ENCODE measurements around the gene CACNA1C.

Gene CACNA1C

DNA sequence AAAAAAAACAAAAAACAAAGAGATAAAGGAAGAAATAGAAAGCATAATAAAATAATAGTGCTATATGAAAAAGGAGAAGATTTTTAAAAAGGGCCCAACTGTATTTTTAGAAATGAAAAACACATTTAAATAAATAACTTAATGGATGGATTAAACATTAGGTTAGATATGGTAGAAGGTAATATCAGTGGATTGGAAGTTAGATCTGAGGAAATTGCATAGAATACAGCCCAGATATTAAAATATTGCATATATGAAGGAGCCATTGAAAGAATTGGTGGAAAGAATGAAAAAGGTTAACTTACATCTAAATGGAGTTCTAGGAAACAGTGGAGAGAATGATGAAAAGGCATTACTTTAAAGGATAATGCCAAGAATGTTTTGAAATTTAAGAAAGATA lies 27.8 kb downstream of the CACNA1C start:
- Histone ChIP-seq H3K36me3 (no peaks in the 10 kb centered on the region), H3K27ac (no peak overlapping the region), H3K27me3 (ENCODE audit: insufficient read depth, low read depth, severe bottlenecking) (no peaks in the 10 kb centered on the region), H3K9me3 (ENCODE audit: severe bottlenecking) (peaks cover 13% of the 10 kb centered on the region), H3K4me3 (ENCODE audit: low read depth, low read length) (no peak overlapping the region)
- no peak for DNase-seq
- TF ChIP-seq, protein P1, sequence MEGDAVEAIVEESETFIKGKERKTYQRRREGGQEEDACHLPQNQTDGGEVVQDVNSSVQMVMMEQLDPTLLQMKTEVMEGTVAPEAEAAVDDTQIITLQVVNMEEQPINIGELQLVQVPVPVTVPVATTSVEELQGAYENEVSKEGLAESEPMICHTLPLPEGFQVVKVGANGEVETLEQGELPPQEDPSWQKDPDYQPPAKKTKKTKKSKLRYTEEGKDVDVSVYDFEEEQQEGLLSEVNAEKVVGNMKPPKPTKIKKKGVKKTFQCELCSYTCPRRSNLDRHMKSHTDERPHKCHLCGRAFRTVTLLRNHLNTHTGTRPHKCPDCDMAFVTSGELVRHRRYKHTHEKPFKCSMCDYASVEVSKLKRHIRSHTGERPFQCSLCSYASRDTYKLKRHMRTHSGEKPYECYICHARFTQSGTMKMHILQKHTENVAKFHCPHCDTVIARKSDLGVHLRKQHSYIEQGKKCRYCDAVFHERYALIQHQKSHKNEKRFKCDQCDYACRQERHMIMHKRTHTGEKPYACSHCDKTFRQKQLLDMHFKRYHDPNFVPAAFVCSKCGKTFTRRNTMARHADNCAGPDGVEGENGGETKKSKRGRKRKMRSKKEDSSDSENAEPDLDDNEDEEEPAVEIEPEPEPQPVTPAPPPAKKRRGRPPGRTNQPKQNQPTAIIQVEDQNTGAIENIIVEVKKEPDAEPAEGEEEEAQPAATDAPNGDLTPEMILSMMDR (IDR thresholded peaks at IDR 0.05; ENCODE audit: low read depth, low read length) = no peak

- Histone ChIP-seq H3K27ac (no peak overlapping the region), H3K4me3 (ENCODE audit: low read depth, low read length) (no peak overlapping the region), H3K36me3 (no peaks in the 10 kb centered on the region), H3K27me3 (ENCODE audit: insufficient read depth, low read depth, severe bottlenecking) (no peaks in the 10 kb centered on the region), H3K9me3 (ENCODE audit: severe bottlenecking) (peaks cover 13% of the 10 kb centered on the region)
- TF ChIP-seq, protein P1 (IDR thresholded peaks at IDR 0.05; ENCODE audit: low read depth, low read length) = no peak
- DNase-seq = peak; percentile 20
These were observed 29.5 kb downstream of the CACNA1C start for GRCh38 chr12:2082321-2082720.

DNA sequence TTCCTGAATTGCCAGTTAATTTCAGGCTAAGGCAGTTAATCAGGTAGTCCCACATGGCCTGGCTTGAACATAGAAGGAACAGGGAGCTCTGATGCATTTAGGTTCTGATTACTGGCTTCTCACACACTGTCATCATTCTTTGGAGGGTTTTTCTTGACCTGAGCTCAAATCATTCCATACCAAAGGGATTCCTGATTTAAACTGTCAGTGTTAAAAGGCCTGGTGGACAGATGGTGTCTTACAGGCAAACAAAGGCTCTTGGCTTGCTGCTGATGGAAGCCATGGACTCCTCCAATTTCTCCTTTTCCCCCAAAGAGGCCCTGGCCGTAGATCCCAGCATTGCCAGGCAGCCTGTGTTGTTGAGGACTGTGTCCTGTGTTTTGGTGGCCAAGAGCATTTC lies 30.2 kb downstream of the CACNA1C start:
- DNase-seq = peak; percentile 12
- Histone ChIP-seq H3K9me3 (ENCODE audit: severe bottlenecking) (peaks cover 13% of the 10 kb centered on the region), H3K4me3 (ENCODE audit: low read depth, low read length) (no peak overlapping the region), H3K27ac (0 out of 2 replicates have a peak overlapping the region, but pooled peaks have one; percentile 19), H3K27me3 (ENCODE audit: insufficient read depth, low read depth, severe bottlenecking) (no peaks in the 10 kb centered on the region), H3K36me3 (no peaks in the 10 kb centered on the region)
- TF ChIP-seq, protein P1 (IDR thresholded peaks at IDR 0.05; ENCODE audit: low read depth, low read length) = no peak

- Histone ChIP-seq H3K27ac (no peak overlapping the region), H3K4me3 (ENCODE audit: low read depth, low read length) (no peak overlapping the region), H3K9me3 (ENCODE audit: severe bottlenecking) (peaks cover 8% of the 10 kb centered on the region), H3K27me3 (ENCODE audit: insufficient read depth, low read depth, severe bottlenecking) (no peaks in the 10 kb centered on the region), H3K36me3 (no peaks in the 10 kb centered on the region)
- TF ChIP-seq, protein P1 (IDR thresholded peaks at IDR 0.05; ENCODE audit: low read depth, low read length) = no peak
- DNase-seq = no peak
These were observed 30.8 kb downstream of the CACNA1C start for GRCh38 chr12:2083561-2083960.

- Histone ChIP-seq H3K27ac (no peak overlapping the region), H3K36me3 (no peaks in the 10 kb centered on the region), H3K27me3 (ENCODE audit: insufficient read depth, low read depth, severe bottlenecking) (no peaks in the 10 kb centered on the region), H3K4me3 (ENCODE audit: low read depth, low read length) (no peak overlapping the region), H3K9me3 (ENCODE audit: severe bottlenecking) (peaks cover 6% of the 10 kb centered on the region)
- DNase-seq = no peak
- TF ChIP-seq, protein P1 (IDR thresholded peaks at IDR 0.05; ENCODE audit: low read depth, low read length) = no peak
These were observed 31.9 kb downstream of the CACNA1C start for GRCh38 chr12:2084553-2085296.

GRCh38 chr12:2092354-2092753 lies 39.6 kb downstream of the CACNA1C start:
- no peak for DNase-seq
- no peaks in the 10 kb centered on the region for H3K36me3 ChIP-seq
- no peak overlapping the region for H3K4me3 ChIP-seq (ENCODE audit: low read depth, low read length)
- no peak overlapping the region for H3K27ac ChIP-seq
- H3K9me3 ChIP-seq (ENCODE audit: severe bottlenecking) = no peaks in the 10 kb centered on the region
- H3K27me3 ChIP-seq (ENCODE audit: insufficient read depth, low read depth, severe bottlenecking) = no peaks in the 10 kb centered on the region
- TF ChIP-seq, protein P1 (IDR thresholded peaks at IDR 0.05; ENCODE audit: low read depth, low read length) = no peak
